A673 (cell line): Measurements from ENCODE around the gene NFIC. TPM values are rescaled to one million over a fixed set of nuclear protein-coding genes. Genes with fewer than 3 reads are reported as not detected.

Experiments used
- BruUV-seq: library from RNA; stranded (reverse); fragments of 400-500 nt; replicated peaks from 2 replicates; lab custom pipeline; 2021; lab: Mats Ljungman, UMichigan
- CTCF ChIA-PET: fragments of 300-600 bp; sonication (Branson Sonifier 250); formaldehyde crosslinking; loops from one replicate; lab custom pipeline; 2022; ENCODE audit warnings: antibody characterized with exemption; lab: Charles Lee
- POLR2A ChIA-PET: fragments of 300-600 bp; sonication (Branson Sonifier 250); formaldehyde crosslinking; loops from one replicate; lab custom pipeline; 2022; ENCODE audit warnings: antibody characterized with exemption; ENCODE audit not compliant: low non-redundant PET; lab: Charles Lee
- DNase-seq: peaks from one replicate; pipeline ENCODE4 v3.0.0-alpha.2; 2015; ENCODE audit warnings: low spot score
- H3K27ac ChIP-seq: fragments of 200-600 bp; sonication (generic); 2 replicates; pipeline ENCODE4 v1.5.1; 2016; ENCODE audit warnings: mixed run types, low read depth, mild to moderate bottlenecking, mixed read lengths, antibody characterized with exemption, low read length; ENCODE audit not compliant: poor library complexity, severe bottlenecking
- H3K27me3 ChIP-seq: fragments of 200-600 bp; sonication (generic); replicated peaks from 2 replicates; pipeline ENCODE4 v1.6.1; 2017; ENCODE audit warnings: mixed run types, low read depth, mild to moderate bottlenecking, mixed read lengths, antibody characterized with exemption, low read length; ENCODE audit not compliant: insufficient read depth, poor library complexity
- H3K36me3 ChIP-seq: fragments of 200-600 bp; sonication (generic); 2 replicates; pipeline ENCODE4 v1.6.1; 2016; ENCODE audit warnings: mixed run types, mild to moderate bottlenecking, mixed read lengths, antibody characterized with exemption, low read length; ENCODE audit not compliant: insufficient read depth, poor library complexity, severe bottlenecking
- H3K4me1 ChIP-seq: fragments of 200-600 bp; sonication (generic); 2 replicates; pipeline ENCODE4 v1.6.1; 2017; ENCODE audit warnings: mixed run types, mild to moderate bottlenecking, mixed read lengths, antibody characterized with exemption, low read length; ENCODE audit not compliant: insufficient read depth, poor library complexity, severe bottlenecking
- H3K4me3 ChIP-seq: fragments of 200-600 bp; sonication (generic); 2 replicates; pipeline ENCODE4 v1.5.1; 2016; ENCODE audit warnings: low read depth, mixed run types, mild to moderate bottlenecking, mixed read lengths, low read length; ENCODE audit not compliant: poor library complexity, severe bottlenecking
- H3K9me3 ChIP-seq: fragments of 200-600 bp; sonication (generic); 2 replicates; pipeline ENCODE4 v1.6.1; 2016; ENCODE audit warnings: mixed run types, low read depth, mild to moderate bottlenecking, mixed read lengths, antibody characterized with exemption, low read length; ENCODE audit not compliant: poor library complexity, severe bottlenecking
- CTCF ChIP-seq: fragments of 300-800, 200-600 bp; sonication (generic); conservative IDR thresholded peaks from 2 replicates; pipeline ENCODE4 v1.5.1; 2017; ENCODE audit warnings: low read depth, mild to moderate bottlenecking, antibody characterized with exemption, low read length, moderate library complexity, mixed read lengths
- EZH2 ChIP-seq: fragments of 200-600 bp; sonication (generic); IDR thresholded peaks from 2 replicates; pipeline ENCODE4 v1.6.1; 2017; ENCODE audit warnings: borderline replicate concordance, low read depth, mild to moderate bottlenecking, mixed read lengths, antibody characterized with exemption, low read length; ENCODE audit not compliant: poor library complexity, severe bottlenecking
- intact Hi-C: fragments of 100-400 bp; cut with micrococcal nuclease; formaldehyde crosslinking; loops from one replicate; pipeline ENCODE4 v1.10.0; 2022; ENCODE audit not compliant: unreplicated experiment
- total RNA-seq: library from RNA; stranded (reverse); gene quantifications from 2 replicates; pipeline ENCODE4 v1.2.3, GENCODE V29; 2021

NFIC gene
- total RNA-seq, 1 experiment from 2014 or later = 112 TPM

- intact Hi-C loops = no loop called here
- BruUV-seq = no TSS peak
Measured at GRCh38 chr19:3412066-3412465, 45.7 kb downstream of the NFIC start.

GRCh38 chr19:3413796-3414327 lies 47.5 kb downstream of the NFIC start:
- Histone ChIP-seq H3K27me3 (no peaks in the 10 kb centered on the region), H3K4me3 (no peak overlapping the region), H3K27ac (peak overlapping the region; percentile 44), H3K9me3 (no peaks in the 10 kb centered on the region), H3K36me3 (no peaks in the 10 kb centered on the region), H3K4me1 (peaks cover 10% of the 10 kb centered on the region)
- BruUV-seq = no TSS peak
- intact Hi-C loops = no loop called here
- POLR2A ChIA-PET = no interaction called here
- CTCF ChIA-PET = no interaction called here
- TF ChIP-seq EZH2 (no peak), CTCF (no peak)
- peak; percentile 78 for DNase-seq

More at GRCh38 chr19:3412066-3412465, 45.7 kb downstream of the NFIC start:
- no peaks in the 10 kb centered on the region for H3K27me3 ChIP-seq
- H3K27ac ChIP-seq = peak overlapping the region; percentile 47
- POLR2A ChIA-PET = interaction anchor here (0.6 kb wide), 1 partner anchor 133 kb away, joined by 4 read pairs; no protein-coding TSS in a partner anchor
- DNase-seq = no peak
- TF ChIP-seq EZH2 (no peak), CTCF (no peak)
- CTCF ChIA-PET = no interaction called here
- peaks cover 10% of the 10 kb centered on the region for H3K4me1 ChIP-seq
- H3K4me3 ChIP-seq = no peak overlapping the region
- H3K36me3 ChIP-seq = no peaks in the 10 kb centered on the region
- H3K9me3 ChIP-seq = no peaks in the 10 kb centered on the region

GRCh38 chr19:3415695-3416094 lies 49.3 kb downstream of the NFIC start:
- H3K27me3 ChIP-seq = no peaks in the 10 kb centered on the region
- POLR2A ChIA-PET = no interaction called here
- H3K4me3 ChIP-seq = no peak overlapping the region
- intact Hi-C loops = no loop called here
- CTCF ChIA-PET = interaction anchor here (0.6 kb wide), 1 partner anchor 214 kb away, joined by 3 read pairs; no protein-coding TSS in a partner anchor
- H3K4me1 ChIP-seq = peaks cover 10% of the 10 kb centered on the region
- no peak for TF ChIP-seq EZH2
- no peak for TF ChIP-seq CTCF
- DNase-seq = no peak
- H3K36me3 ChIP-seq = no peaks in the 10 kb centered on the region
- no TSS peak for BruUV-seq
- no peaks in the 10 kb centered on the region for H3K9me3 ChIP-seq
- H3K27ac ChIP-seq = no peak overlapping the region
